Subcutaneous adipose tissue (tissue), 4 donors: ENCODE results near the gene SESN1. TPM values are rescaled to one million over a fixed set of nuclear protein-coding genes. Genes with fewer than 3 reads are reported as not detected.

Experiments used
- CTCF ChIP-seq: fragments of 450-650 bp; IDR thresholded peaks from one replicate; pipeline ENCODE4 v1.5.1; 2016; ENCODE audit warnings: low read depth, mild to moderate bottlenecking, control low read depth, antibody characterized with exemption, moderate library complexity
- total RNA-seq, 4 donors: library from RNA; depleted of rRNA; stranded (reverse); fragments of >200 nt; gene quantifications; one replicate each; pipeline ENCODE4 v1.1.0, GENCODE V29; 2016

The SESN1 gene
- total RNA-seq, 4 donors from 2014 or later: 67.8 to 208 (median 162) TPM

- TF ChIP-seq CTCF: no peak
Observed at GRCh38 chr6:109002051-109002697, 92.5 kb downstream of the SESN1 start.

GRCh38 chr6:109001291-109001894 lies 93.3 kb downstream of the SESN1 start:
- TF ChIP-seq CTCF: no peak

GRCh38 chr6:109000289-109000688 lies 94.4 kb downstream of the SESN1 start:
- no peak for TF ChIP-seq CTCF

GRCh38 chr6:108999428-108999827 lies 95.2 kb downstream of the SESN1 start:
- TF ChIP-seq CTCF: no peak

GRCh38 chr6:108998485-108998884 lies 96.2 kb downstream of the SESN1 start:
- no peak for TF ChIP-seq CTCF

GRCh38 chr6:108996208-108996607 lies 98.4 kb downstream of the SESN1 start:
- no peak for TF ChIP-seq CTCF

- TF ChIP-seq CTCF: no peak
Observed at GRCh38 chr6:108995296-108995695, 99.3 kb downstream of the SESN1 start.
